ENCODE measurements around the gene TSPAN4. TPM values are rescaled to one million over a fixed set of nuclear protein-coding genes. Genes with fewer than 3 reads are reported as not detected.

TSPAN4 gene
- total and polyA plus RNA-seq, 2 of the 13 experiments (the other 11 are each of a cell fraction or from before 2014, with no cell fraction given), result 31.7 to 68.3 TPM

- TF ChIP-seq AKNA (CRISPR knock-in tag; IDR thresholded peaks at IDR 0.05; ENCODE audit: borderline replicate concordance) (no peak), ZNF776 (CRISPR knock-in tag; IDR thresholded peaks at IDR 0.05) (peak; percentile 27; the same call in 1 of the 2 replicates), MYC (CRISPR knock-in tag; IDR thresholded peaks at IDR 0.05; ENCODE audit: borderline replicate concordance) (0 out of 2 replicates have a peak, but pooled peaks have one; percentile 49), RAD21 (CRISPR knock-in tag; IDR thresholded peaks at IDR 0.05) (peak; percentile 41; the same call in 1 of the 2 replicates), YY1 (IDR thresholded peaks at IDR 0.05; ENCODE audit: insufficient read depth, insufficient replicate concordance, low read depth, low read length) (peak; percentile 68), ARNTL (CRISPR knock-in tag; IDR thresholded peaks at IDR 0.05) (no peak), SNAPC5 (CRISPR knock-in tag; IDR thresholded peaks at IDR 0.05; ENCODE audit: borderline replicate concordance) (no peak), ZBTB10 (CRISPR knock-in tag; IDR thresholded peaks at IDR 0.05; ENCODE audit: borderline replicate concordance) (no peak), FOXP4 (CRISPR knock-in tag; IDR thresholded peaks at IDR 0.05) (0 out of 2 replicates have a peak, but pooled peaks have one; percentile 15), ZNF770 (CRISPR knock-in tag; IDR thresholded peaks at IDR 0.05) (no peak), ZMYM2 (CRISPR knock-in tag; IDR thresholded peaks at IDR 0.05) (no peak), RARA (CRISPR knock-in tag; IDR thresholded peaks at IDR 0.05) (0 out of 2 replicates have a peak, but pooled peaks have one; percentile 9)
- TF ChIP-seq, protein P1, sequence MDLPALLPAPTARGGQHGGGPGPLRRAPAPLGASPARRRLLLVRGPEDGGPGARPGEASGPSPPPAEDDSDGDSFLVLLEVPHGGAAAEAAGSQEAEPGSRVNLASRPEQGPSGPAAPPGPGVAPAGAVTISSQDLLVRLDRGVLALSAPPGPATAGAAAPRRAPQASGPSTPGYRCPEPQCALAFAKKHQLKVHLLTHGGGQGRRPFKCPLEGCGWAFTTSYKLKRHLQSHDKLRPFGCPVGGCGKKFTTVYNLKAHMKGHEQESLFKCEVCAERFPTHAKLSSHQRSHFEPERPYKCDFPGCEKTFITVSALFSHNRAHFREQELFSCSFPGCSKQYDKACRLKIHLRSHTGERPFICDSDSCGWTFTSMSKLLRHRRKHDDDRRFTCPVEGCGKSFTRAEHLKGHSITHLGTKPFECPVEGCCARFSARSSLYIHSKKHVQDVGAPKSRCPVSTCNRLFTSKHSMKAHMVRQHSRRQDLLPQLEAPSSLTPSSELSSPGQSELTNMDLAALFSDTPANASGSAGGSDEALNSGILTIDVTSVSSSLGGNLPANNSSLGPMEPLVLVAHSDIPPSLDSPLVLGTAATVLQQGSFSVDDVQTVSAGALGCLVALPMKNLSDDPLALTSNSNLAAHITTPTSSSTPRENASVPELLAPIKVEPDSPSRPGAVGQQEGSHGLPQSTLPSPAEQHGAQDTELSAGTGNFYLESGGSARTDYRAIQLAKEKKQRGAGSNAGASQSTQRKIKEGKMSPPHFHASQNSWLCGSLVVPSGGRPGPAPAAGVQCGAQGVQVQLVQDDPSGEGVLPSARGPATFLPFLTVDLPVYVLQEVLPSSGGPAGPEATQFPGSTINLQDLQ (CRISPR knock-in tag; IDR thresholded peaks at IDR 0.05), result no peak
Measured at GRCh38 chr11:833114-833791, 9.4 kb upstream of the TSPAN4 start (continued).
